Keratinocyte (primary cell): ENCODE measurements around the gene CDH13.

Experiments used
- EZH2 ChIP-seq: IDR thresholded peaks from one replicate; pipeline ENCODE4 v1.6.1; 2012; ENCODE audit warnings: inconsistent platforms, mild to moderate bottlenecking, low read length, moderate library complexity
- TF ChIP-seq, protein P1 (sequence below), 3 experiments: IDR thresholded peaks in 1 of 3; conservative IDR thresholded peaks in 1 of 3; optimal IDR thresholded peaks in 1 of 3; 2 replicates in 2 of 3; 3 replicates in 1 of 3; pipeline versions ENCODE3 to v1.5.1; 2011; ENCODE audit warnings: low read length in 3 of 3, mild to moderate bottlenecking in 3 of 3, moderate library complexity in 2 of 3, control low read depth in 1 of 3, inconsistent platforms in 1 of 3; ENCODE audit not compliant: insufficient read depth in 2 of 3; ENCODE audit errors: extremely low read depth in 1 of 3

DNA sequence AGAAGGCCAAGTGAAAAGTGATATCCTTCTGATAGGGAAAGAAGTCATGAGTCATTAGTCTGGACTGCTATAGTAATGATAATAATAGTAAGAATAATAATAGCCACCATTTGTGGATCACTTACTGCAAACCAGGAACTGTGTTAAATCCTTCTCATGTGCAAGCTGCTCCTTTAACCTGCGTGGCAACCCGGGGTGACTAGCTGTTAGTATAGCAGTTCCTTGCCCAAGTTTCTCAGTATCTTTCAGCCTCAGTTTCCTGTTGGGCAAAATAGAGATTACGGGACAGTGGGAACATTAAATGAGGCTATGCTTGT lies 129.5 kb downstream of the CDH13 start:
- TF ChIP-seq, protein P1, sequence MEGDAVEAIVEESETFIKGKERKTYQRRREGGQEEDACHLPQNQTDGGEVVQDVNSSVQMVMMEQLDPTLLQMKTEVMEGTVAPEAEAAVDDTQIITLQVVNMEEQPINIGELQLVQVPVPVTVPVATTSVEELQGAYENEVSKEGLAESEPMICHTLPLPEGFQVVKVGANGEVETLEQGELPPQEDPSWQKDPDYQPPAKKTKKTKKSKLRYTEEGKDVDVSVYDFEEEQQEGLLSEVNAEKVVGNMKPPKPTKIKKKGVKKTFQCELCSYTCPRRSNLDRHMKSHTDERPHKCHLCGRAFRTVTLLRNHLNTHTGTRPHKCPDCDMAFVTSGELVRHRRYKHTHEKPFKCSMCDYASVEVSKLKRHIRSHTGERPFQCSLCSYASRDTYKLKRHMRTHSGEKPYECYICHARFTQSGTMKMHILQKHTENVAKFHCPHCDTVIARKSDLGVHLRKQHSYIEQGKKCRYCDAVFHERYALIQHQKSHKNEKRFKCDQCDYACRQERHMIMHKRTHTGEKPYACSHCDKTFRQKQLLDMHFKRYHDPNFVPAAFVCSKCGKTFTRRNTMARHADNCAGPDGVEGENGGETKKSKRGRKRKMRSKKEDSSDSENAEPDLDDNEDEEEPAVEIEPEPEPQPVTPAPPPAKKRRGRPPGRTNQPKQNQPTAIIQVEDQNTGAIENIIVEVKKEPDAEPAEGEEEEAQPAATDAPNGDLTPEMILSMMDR (optimal IDR thresholded peaks at IDR 0.05 in 1 of 3, IDR thresholded peaks at IDR 0.05 in 1 of 3, conservative IDR thresholded peaks at IDR 0.05 in 1 of 3; ENCODE audit: extremely low read depth in 1 of 3, insufficient read depth in 2 of 3, low read length in 3 of 3) = no peak
- no peak for TF ChIP-seq EZH2
